ENCODE results near the gene SLFN13. TPM values are rescaled to one million over a fixed set of nuclear protein-coding genes. Genes with fewer than 3 reads are reported as not detected.
"Not testable (repeated sequence)": the region's sequence is repeated elsewhere in the genome, so short reads cannot be mapped to it uniquely, and the experiment has no call there.

SLFN13 gene
- total RNA-seq, 1 experiment from 2014 or later = 38.5 TPM

GRCh38 chr17:35429702-35430101 lies 18.9 kb downstream of the SLFN13 start:
- DNase-seq = no peak
- Histone ChIP-seq H3K27ac (no peak overlapping the region), H3K36me3 (ENCODE audit: low read depth) (no peaks in the 10 kb centered on the region), H3K4me1 (replicated peaks; ENCODE audit: insufficient read depth) (peaks cover 18% of the 10 kb centered on the region), H3K79me2 (ENCODE audit: low read depth) (no peaks in the 10 kb centered on the region), H3K27me3 (ENCODE audit: insufficient read depth, low read depth) (no peaks in the 10 kb centered on the region), H4K20me1 (ENCODE audit: insufficient read depth) (no peaks in the 10 kb centered on the region), H3K4me3 (no peak overlapping the region), H3K9me2 (ENCODE audit: insufficient read depth) (no peaks in the 10 kb centered on the region; the same call in 1 of the 2 replicates), H2AFZ (no peak overlapping the region), H3K9me3 (ENCODE audit: insufficient read depth, low read depth) (no peaks in the 10 kb centered on the region), H3K4me2 (no peak overlapping the region), H3F3A (ENCODE audit: insufficient read depth, low read depth) (peaks cover 14% of the 10 kb centered on the region)
- no peak for TF ChIP-seq EZH2 (IDR thresholded peaks at IDR 0.05; ENCODE audit: low read depth)
- TF ChIP-seq, protein P1, sequence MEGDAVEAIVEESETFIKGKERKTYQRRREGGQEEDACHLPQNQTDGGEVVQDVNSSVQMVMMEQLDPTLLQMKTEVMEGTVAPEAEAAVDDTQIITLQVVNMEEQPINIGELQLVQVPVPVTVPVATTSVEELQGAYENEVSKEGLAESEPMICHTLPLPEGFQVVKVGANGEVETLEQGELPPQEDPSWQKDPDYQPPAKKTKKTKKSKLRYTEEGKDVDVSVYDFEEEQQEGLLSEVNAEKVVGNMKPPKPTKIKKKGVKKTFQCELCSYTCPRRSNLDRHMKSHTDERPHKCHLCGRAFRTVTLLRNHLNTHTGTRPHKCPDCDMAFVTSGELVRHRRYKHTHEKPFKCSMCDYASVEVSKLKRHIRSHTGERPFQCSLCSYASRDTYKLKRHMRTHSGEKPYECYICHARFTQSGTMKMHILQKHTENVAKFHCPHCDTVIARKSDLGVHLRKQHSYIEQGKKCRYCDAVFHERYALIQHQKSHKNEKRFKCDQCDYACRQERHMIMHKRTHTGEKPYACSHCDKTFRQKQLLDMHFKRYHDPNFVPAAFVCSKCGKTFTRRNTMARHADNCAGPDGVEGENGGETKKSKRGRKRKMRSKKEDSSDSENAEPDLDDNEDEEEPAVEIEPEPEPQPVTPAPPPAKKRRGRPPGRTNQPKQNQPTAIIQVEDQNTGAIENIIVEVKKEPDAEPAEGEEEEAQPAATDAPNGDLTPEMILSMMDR (conservative IDR thresholded peaks at IDR 0.05) = no peak
- intact Hi-C loops (cut with micrococcal nuclease; ENCODE audit: unreplicated experiment) = loop anchor here (5.0 kb wide), 2 partner anchors 172 to 287 kb away; partner anchors contain the start of gene NLE1
- ChIA-PET CTCF (no interaction called here), POLR2A (ENCODE audit: unreplicated experiment) (no interaction called here)
- BruUV-seq (replicated peaks) = no TSS peak

DNA sequence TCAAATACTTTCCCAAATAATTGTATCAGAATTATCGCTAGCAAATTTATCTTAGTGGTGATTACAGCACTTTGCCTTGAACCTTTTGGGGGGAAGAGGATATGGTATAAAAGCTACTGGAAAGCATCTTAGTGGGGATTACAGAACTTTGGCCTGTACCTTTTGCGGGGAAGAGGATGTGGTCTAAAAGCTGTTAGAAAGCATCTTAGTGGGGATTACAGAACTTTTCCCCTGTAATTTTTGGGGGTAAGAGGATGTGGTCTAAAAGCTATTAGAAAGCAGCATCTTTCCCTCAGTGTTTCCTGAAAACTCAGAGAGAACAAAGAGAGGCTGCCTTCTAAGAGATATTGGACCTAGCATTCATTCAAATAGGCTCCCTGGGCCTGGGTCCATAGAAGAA lies 20.3 kb downstream of the SLFN13 start:
- ChIA-PET POLR2A (ENCODE audit: unreplicated experiment) (no interaction called here), CTCF (no interaction called here)

GRCh38 chr17:35423761-35424160 lies 24.8 kb downstream of the SLFN13 start:
- intact Hi-C loops (cut with micrococcal nuclease; ENCODE audit: unreplicated experiment) = no loop called here
- no peak overlapping the region for H3K27ac ChIP-seq
- H3K79me2 ChIP-seq (ENCODE audit: low read depth) = no peaks in the 10 kb centered on the region
- no peaks in the 10 kb centered on the region for H3F3A ChIP-seq (ENCODE audit: insufficient read depth, low read depth)
- no peaks in the 10 kb centered on the region for H4K20me1 ChIP-seq (ENCODE audit: insufficient read depth)
- H3K27me3 ChIP-seq (ENCODE audit: insufficient read depth, low read depth) = no peaks in the 10 kb centered on the region
- no TSS peak for BruUV-seq (replicated peaks)
- ChIA-PET POLR2A (ENCODE audit: unreplicated experiment) (no interaction called here), CTCF (no interaction called here)
- H3K36me3 ChIP-seq (ENCODE audit: low read depth) = no peaks in the 10 kb centered on the region
- H2AFZ ChIP-seq = no peak overlapping the region
- TF ChIP-seq, protein P1 (conservative IDR thresholded peaks at IDR 0.05) = no peak
- no peak for TF ChIP-seq EZH2 (IDR thresholded peaks at IDR 0.05; ENCODE audit: low read depth)
- H3K9me2 ChIP-seq (ENCODE audit: insufficient read depth) = no peaks in the 10 kb centered on the region
- no peak overlapping the region for H3K4me2 ChIP-seq
- DNase-seq = no peak
- no peak overlapping the region for H3K4me3 ChIP-seq
- no peaks in the 10 kb centered on the region for H3K9me3 ChIP-seq (ENCODE audit: insufficient read depth, low read depth)
- no peaks in the 10 kb centered on the region for H3K4me1 ChIP-seq (replicated peaks; ENCODE audit: insufficient read depth)

More for the DNA sequence above, 20.3 kb downstream of the SLFN13 start:
- no peaks in the 10 kb centered on the region for H3K36me3 ChIP-seq (ENCODE audit: low read depth)
- H3K4me1 ChIP-seq (replicated peaks; ENCODE audit: insufficient read depth) = peaks cover 11% of the 10 kb centered on the region
- no peaks in the 10 kb centered on the region for H3K79me2 ChIP-seq (ENCODE audit: low read depth)
- no peak for TF ChIP-seq EZH2 (IDR thresholded peaks at IDR 0.05; ENCODE audit: low read depth)
- TF ChIP-seq, protein P1 (conservative IDR thresholded peaks at IDR 0.05) = no peak
- no peaks in the 10 kb centered on the region; the same call in 1 of the 2 replicates for H3K9me2 ChIP-seq (ENCODE audit: insufficient read depth)
- H3K27ac ChIP-seq = no peak overlapping the region
- H3F3A ChIP-seq (ENCODE audit: insufficient read depth, low read depth) = peaks cover 6% of the 10 kb centered on the region; the same call in 1 of the 2 replicates
- BruUV-seq (replicated peaks) = no TSS peak
- no peaks in the 10 kb centered on the region for H3K9me3 ChIP-seq (ENCODE audit: insufficient read depth, low read depth)
- no peak overlapping the region for H3K4me2 ChIP-seq
- DNase-seq = no peak
- no peaks in the 10 kb centered on the region for H4K20me1 ChIP-seq (ENCODE audit: insufficient read depth)
- no peak overlapping the region for H2AFZ ChIP-seq
- intact Hi-C loops (cut with micrococcal nuclease; ENCODE audit: unreplicated experiment) = no loop called here
- H3K4me3 ChIP-seq = no peak overlapping the region
- H3K27me3 ChIP-seq (ENCODE audit: insufficient read depth, low read depth) = no peaks in the 10 kb centered on the region

- H3K27me3 ChIP-seq (ENCODE audit: insufficient read depth, low read depth); H2AFZ ChIP-seq; CTCF ChIA-PET; H3K4me2 ChIP-seq; BruUV-seq (replicated peaks); intact Hi-C loops (cut with micrococcal nuclease; ENCODE audit: unreplicated experiment); POLR2A ChIA-PET (ENCODE audit: unreplicated experiment); DNase-seq; H3K9me3 ChIP-seq (ENCODE audit: insufficient read depth, low read depth); H3K9me2 ChIP-seq (ENCODE audit: insufficient read depth); H3K27ac ChIP-seq; H4K20me1 ChIP-seq (ENCODE audit: insufficient read depth); H3K36me3 ChIP-seq (ENCODE audit: low read depth); H3F3A ChIP-seq (ENCODE audit: insufficient read depth, low read depth); H3K4me1 ChIP-seq (replicated peaks; ENCODE audit: insufficient read depth); H3K79me2 ChIP-seq (ENCODE audit: low read depth); H3K4me3 ChIP-seq: not testable (repeated sequence)
Observed at GRCh38 chr17:35421069-35421468, 27.5 kb downstream of the SLFN13 start.

All from PC-9 (cell line).